Left lung (tissue), 10 donors: ENCODE measurements around the gene MAFB. TPM values are rescaled to one million over a fixed set of nuclear protein-coding genes. Genes with fewer than 3 reads are reported as not detected.
A peak's percentile ranks its signal among the peaks of the same experiment; 100 is the strongest.

Source experiments
- ATAC-seq: fragments of 200-7000 bp; cut with Tn5 transposase; one replicate; pipeline ENCODE4 v1.9.1; 2020; ENCODE audit warnings: moderate library complexity
- DNase-seq, 4 donors: peaks; one replicate each; pipeline ENCODE4 v3.0.0-alpha.2; 2013 to 2020
- H3K27ac ChIP-seq, 2 donors: fragments of 200-600 bp; sonication (generic) in 1 of 2; one replicate each; pipeline versions ENCODE4 v1.5.0 to v1.8.0; 2020 to 2021
- H3K27me3 ChIP-seq, 2 donors: fragments of 200-600 bp; sonication (generic) in 1 of 2; one replicate each; pipeline versions ENCODE4 v1.5.0 to v1.8.0; 2020 to 2021
- H3K36me3 ChIP-seq, 2 donors: fragments of 200-600 bp; sonication (generic) in 1 of 2; one replicate each; pipeline versions ENCODE4 v1.5.0 to v1.8.0; 2020 to 2021
- H3K4me1 ChIP-seq, 2 donors: fragments of 200-600 bp; one replicate each; pipeline ENCODE4 v1.8.0; 2021
- H3K4me3 ChIP-seq, 2 donors: fragments of 200-600 bp; sonication (generic) in 1 of 2; one replicate each; pipeline versions ENCODE4 v1.5.0 to v1.8.0; 2020 to 2021; ENCODE audit warnings: mild to moderate bottlenecking in 1 of 2
- H3K9me3 ChIP-seq, 2 donors: fragments of 200-600 bp; sonication (generic) in 1 of 2; one replicate each; pipeline versions ENCODE4 v1.5.0 to v1.8.0; 2020 to 2021
- intact Hi-C, 2 donors: fragments of 100-400 bp; cut with DNase I; formaldehyde crosslinking; loops; one replicate each; pipeline versions ENCODE4 v1.11.2 to v1.14.2; 2022
- polyA plus RNA-seq, 6 donors: library from polyadenylated mRNA; unstranded; fragments of 120-200 nt; gene quantifications; one replicate each; pipeline ENCODE4 v1.2.1, GENCODE V29; 2013; ENCODE audit not compliant: insufficient read length in 6 of 6
- total RNA-seq, 2 donors: library from RNA; stranded (reverse); fragmentation: NEBNext Ultra II Directional; extraction: Animal tissue kit (Norgen Biotek cat#: 25700); gene quantifications; one replicate each; pipeline ENCODE4 v1.2.1, GENCODE V29; 2021
- TF ChIP-seq, protein P1 (sequence below), 2 donors: fragments of 200-600 bp; sonication (generic) in 1 of 2; IDR thresholded peaks; one replicate each; pipeline versions ENCODE4 v1.5.0 to v1.8.0; 2021; ENCODE audit warnings: antibody characterized with exemption in 2 of 2
- donor health status: DM: no; HTN: yes; CAD: no.
- donor health status: DM: no; HTN: no; CAD: no.

The MAFB gene
- total and polyA plus RNA-seq, 8 donors, result 9.8 to 111 (median 12.3) TPM

- peaks cover 7 to 40% of the 10 kb centered on the region in 2 donors for H3K27me3 ChIP-seq
Measured at GRCh38 chr20:40698281-40698680, 9.2 kb upstream of the MAFB start.

DNA sequence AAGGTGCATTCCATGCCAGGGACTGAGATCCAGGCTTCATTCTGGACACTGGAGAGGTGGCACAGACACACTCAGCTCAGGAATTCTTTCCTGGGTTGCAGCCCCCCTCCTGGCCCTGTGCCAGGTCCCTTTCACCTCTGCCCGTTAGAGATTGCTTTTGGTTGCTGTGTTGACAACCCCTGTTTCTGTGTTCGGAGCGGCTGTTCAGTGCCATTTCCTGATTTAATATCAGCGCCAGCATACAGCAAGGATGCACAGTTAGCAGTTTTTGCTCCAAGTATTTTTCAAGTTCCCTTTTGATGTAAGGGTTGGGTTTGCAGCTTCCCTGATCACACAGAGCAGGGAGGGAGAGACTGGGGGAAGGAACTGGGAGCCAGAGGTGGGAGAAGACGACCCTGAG lies 8.5 kb upstream of the MAFB start:
- DNase-seq, result peak in 1 of 4 donors; percentile 49
- ATAC-seq, result peak; percentile 53
- peaks cover 15 to 47% of the 10 kb centered on the region in 2 donors for H3K27me3 ChIP-seq
- no peaks in the 10 kb centered on the region for H3K36me3 ChIP-seq
- TF ChIP-seq, protein P1, sequence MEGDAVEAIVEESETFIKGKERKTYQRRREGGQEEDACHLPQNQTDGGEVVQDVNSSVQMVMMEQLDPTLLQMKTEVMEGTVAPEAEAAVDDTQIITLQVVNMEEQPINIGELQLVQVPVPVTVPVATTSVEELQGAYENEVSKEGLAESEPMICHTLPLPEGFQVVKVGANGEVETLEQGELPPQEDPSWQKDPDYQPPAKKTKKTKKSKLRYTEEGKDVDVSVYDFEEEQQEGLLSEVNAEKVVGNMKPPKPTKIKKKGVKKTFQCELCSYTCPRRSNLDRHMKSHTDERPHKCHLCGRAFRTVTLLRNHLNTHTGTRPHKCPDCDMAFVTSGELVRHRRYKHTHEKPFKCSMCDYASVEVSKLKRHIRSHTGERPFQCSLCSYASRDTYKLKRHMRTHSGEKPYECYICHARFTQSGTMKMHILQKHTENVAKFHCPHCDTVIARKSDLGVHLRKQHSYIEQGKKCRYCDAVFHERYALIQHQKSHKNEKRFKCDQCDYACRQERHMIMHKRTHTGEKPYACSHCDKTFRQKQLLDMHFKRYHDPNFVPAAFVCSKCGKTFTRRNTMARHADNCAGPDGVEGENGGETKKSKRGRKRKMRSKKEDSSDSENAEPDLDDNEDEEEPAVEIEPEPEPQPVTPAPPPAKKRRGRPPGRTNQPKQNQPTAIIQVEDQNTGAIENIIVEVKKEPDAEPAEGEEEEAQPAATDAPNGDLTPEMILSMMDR (IDR thresholded peaks at IDR 0.05), result no peak
- intact Hi-C loops, result no loop called here
- no peak overlapping the region for H3K27ac ChIP-seq
- no peak overlapping the region for H3K4me3 ChIP-seq
- H3K9me3 ChIP-seq, result no peaks in the 10 kb centered on the region
- H3K4me1 ChIP-seq, result peaks cover 3 to 4% of the 10 kb centered on the region in 2 donors

More at GRCh38 chr20:40698281-40698680, 9.2 kb upstream of the MAFB start:
- no peak overlapping the region for H3K4me3 ChIP-seq
- H3K4me1 ChIP-seq, result peaks cover 0 to 4% of the 10 kb centered on the region in 2 donors
- DNase-seq (no peak), ATAC-seq (no peak)
- H3K9me3 ChIP-seq, result no peaks in the 10 kb centered on the region
- H3K36me3 ChIP-seq, result no peaks in the 10 kb centered on the region
- no peak overlapping the region for H3K27ac ChIP-seq
- intact Hi-C loops, result no loop called here
- TF ChIP-seq, protein P1 (IDR thresholded peaks at IDR 0.05), result no peak

DNA sequence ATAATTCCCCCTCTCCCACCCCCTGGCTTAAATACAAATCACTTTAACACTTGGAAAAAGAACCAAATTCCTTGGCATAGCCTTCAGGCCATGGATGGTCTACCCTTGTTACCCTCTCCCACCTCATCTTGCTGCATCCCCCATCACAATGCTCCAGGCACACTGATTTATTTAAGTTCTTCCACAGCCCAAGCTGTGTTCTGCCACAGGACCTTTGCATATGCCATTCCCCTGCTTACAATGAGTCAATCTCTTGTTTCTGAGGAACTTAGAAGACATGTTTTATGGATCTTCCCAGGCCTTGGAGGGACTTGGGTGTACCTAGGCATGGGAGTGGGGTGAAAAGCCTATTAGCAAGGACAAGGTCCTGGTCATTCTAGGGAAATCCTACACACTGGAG lies 6.2 kb upstream of the MAFB start:
- H3K27me3 ChIP-seq, result peaks cover 38 to 70% of the 10 kb centered on the region in 2 donors
- no peak overlapping the region for H3K27ac ChIP-seq
- ATAC-seq (no peak), DNase-seq (no peak)
- TF ChIP-seq, protein P1 (IDR thresholded peaks at IDR 0.05), result no peak
- no peaks in the 10 kb centered on the region for H3K36me3 ChIP-seq
- no peak overlapping the region for H3K4me3 ChIP-seq
- no peaks in the 10 kb centered on the region for H3K9me3 ChIP-seq
- intact Hi-C loops, result no loop called here
- peaks cover 8 to 16% of the 10 kb centered on the region in 2 donors for H3K4me1 ChIP-seq

- Histone ChIP-seq H3K9me3 (no peaks in the 10 kb centered on the region), H3K4me3 (no peak overlapping the region), H3K36me3 (no peaks in the 10 kb centered on the region), H3K4me1 (peaks cover 9 to 25% of the 10 kb centered on the region in 2 donors), H3K27me3 (peaks cover 38 to 80% of the 10 kb centered on the region in 2 donors), H3K27ac (no peak overlapping the region)
- ATAC-seq (no peak), DNase-seq (no peak)
- intact Hi-C loops, result no loop called here
- TF ChIP-seq, protein P1 (IDR thresholded peaks at IDR 0.05), result no peak
Measured at GRCh38 chr20:40694246-40694645, 5.2 kb upstream of the MAFB start.

GRCh38 chr20:40692240-40693011 lies 3.4 kb upstream of the MAFB start:
- intact Hi-C loops, result no loop called here
- no peak for DNase-seq

More at GRCh38 chr20:40692240-40693011, 3.4 kb upstream of the MAFB start:
- Histone ChIP-seq H3K27ac (no peak overlapping the region), H3K4me3 (no peak overlapping the region), H3K27me3 (peaks cover 38 to 98% of the 10 kb centered on the region in 2 donors), H3K4me1 (peaks cover 5 to 39% of the 10 kb centered on the region in 2 donors), H3K36me3 (no peaks in the 10 kb centered on the region), H3K9me3 (no peaks in the 10 kb centered on the region)
- TF ChIP-seq, protein P1 (IDR thresholded peaks at IDR 0.05), result no peak
- ATAC-seq, result no peak
